Measurements from ENCODE around the gene SLC19A3. TPM values are rescaled to one million over a fixed set of nuclear protein-coding genes. Genes with fewer than 3 reads are reported as not detected.
"Not testable (repeated sequence)": the region's sequence is repeated elsewhere in the genome, so short reads cannot be mapped to it uniquely, and the experiment has no call there.

Gene SLC19A3
- total RNA-seq, 1 experiment from 2014 or later = 1.2 TPM

DNA sequence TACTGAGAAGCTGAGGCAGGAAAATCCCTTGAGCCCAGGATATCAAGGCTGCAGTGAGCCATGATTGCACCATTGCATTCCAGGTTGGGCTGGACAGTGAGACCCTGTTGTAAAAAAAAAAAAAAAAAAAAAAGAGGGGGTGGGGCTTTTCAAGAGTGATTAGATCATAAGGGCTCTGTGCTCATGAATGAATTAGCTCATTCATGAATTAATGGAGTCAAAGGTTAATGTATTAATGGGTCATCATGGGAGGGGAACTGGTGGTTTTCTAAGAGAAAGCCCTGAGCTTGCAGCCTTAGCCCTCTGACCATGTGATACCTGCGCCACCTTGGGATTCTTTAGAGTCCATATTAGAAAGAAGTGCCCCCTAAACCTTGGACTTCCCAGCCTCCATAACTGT is 4.5 kb downstream of the SLC19A3 start:
- no peaks in the 10 kb centered on the region for H3K36me3 ChIP-seq
- H3K4me3 ChIP-seq = no peak overlapping the region
- H3K27me3 ChIP-seq = no peaks in the 10 kb centered on the region
- no peak for DNase-seq
- no peaks in the 10 kb centered on the region for H3K9me3 ChIP-seq

DNA sequence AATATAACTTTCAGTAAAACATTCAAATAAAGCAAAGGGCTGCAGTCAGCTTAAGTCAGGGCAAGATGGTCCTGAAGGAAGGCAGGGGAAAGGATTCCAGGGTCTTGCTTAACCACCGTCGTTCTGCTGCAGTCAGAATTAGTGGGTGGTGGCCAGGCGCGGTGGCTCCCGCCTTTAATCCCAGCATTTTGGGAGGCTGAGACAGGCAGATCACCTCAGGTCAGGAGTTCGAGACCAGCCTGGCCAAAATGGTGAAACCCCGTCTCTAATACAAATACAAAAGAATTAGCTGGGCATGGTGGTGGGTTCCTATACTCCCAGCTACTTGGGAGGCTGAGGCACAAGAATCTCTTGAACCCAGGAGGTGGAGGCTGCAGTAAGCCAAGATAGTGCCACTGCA is 6.8 kb downstream of the SLC19A3 start:
- H3K36me3 ChIP-seq = no peaks in the 10 kb centered on the region
- DNase-seq = no peak
- no peak overlapping the region for H3K4me3 ChIP-seq
- no peaks in the 10 kb centered on the region for H3K9me3 ChIP-seq
- H3K27me3 ChIP-seq = no peaks in the 10 kb centered on the region

DNA sequence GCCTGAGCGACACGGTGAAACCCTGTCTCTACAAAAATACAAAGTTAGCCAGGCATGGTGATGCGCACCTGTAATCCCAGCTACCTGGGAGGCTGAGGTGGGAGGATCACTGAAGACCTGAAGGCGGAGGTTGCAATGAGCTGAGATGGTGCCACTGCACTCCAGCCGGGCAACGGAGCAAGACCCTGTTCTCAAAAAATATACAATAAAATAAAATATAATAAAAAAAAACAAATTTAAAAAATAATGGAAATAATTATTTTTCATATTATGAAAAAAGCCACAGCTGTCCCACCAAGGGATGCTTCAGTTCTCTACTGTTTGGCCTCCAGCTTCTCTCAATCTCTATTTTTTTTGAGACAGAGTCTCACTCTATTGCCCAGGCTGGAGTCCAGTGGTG is 10.4 kb downstream of the SLC19A3 start:
- Histone ChIP-seq H3K36me3 (no peaks in the 10 kb centered on the region), H3K27me3 (no peaks in the 10 kb centered on the region), H3K4me3 (no peak overlapping the region), H3K9me3 (no peaks in the 10 kb centered on the region)
- DNase-seq = no peak

DNA sequence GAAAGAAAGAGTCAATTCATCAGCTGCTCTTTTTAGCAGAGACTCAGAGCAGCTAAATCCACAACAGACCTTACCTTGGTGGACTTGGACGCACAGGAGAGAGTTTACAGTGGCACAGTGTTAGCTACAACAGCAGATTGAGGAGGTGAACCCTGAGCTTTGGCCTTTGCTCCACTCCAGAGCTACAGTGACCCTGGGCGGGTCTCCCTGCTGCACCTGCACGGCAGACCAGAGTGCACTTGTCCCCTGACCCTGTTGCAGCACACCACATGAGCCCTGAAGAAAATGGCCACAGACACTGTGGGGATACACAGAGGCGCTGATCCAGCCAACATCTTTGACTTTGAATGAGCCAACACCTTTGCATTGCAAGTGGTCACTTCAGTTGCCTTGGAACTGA is 11.0 kb downstream of the SLC19A3 start:
- Histone ChIP-seq H3K36me3 (no peaks in the 10 kb centered on the region), H3K4me3 (no peak overlapping the region), H3K9me3 (no peaks in the 10 kb centered on the region), H3K27me3 (no peaks in the 10 kb centered on the region)
- DNase-seq = no peak

DNA sequence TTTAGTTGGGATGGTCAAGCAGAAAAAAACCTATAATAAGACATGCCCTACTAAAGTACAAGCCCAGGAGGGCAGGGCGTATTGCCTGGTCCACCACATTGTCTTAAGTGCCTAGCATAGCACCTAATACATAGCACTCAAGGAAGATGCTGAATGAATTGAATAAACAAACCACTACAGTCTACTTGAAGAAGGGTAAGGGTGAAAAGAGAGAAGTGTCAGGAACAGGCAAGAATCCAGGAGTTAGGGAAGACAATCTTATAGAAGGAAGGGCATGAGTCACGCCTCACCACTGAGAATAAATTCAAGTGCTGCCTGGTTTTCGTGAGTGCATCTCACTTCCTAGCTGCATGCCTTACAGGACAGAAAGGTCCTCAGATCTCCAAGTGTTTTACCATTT is 13.9 kb downstream of the SLC19A3 start:
- H3K4me3 ChIP-seq = no peak overlapping the region
- H3K36me3 ChIP-seq = no peaks in the 10 kb centered on the region
- no peaks in the 10 kb centered on the region for H3K27me3 ChIP-seq
- H3K9me3 ChIP-seq = no peaks in the 10 kb centered on the region
- DNase-seq = peak; percentile 57

DNA sequence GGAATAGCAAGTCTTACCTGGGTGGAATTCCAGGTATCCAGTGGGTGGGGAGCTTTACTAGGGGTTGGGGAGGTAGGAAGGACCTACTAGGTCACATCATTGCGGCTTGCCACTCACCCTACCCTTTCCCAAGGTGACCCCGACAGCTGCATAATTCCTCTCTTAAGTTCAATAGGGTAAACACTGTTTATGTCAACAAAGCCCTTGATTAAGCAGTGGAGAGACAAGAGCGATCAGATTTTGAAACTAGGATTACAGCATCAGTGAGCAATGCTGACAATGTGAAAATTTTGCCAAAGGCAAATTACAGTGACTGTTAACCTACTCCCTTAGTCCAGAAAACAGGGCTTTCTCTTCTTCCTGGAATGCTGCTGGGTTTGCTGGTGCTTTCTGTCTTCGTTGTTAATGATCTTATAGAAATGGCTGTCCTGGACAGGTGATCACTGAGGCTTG is 14.5 kb downstream of the SLC19A3 start:
- Histone ChIP-seq H3K36me3 (no peaks in the 10 kb centered on the region), H3K27me3 (no peaks in the 10 kb centered on the region), H3K4me3 (no peak overlapping the region), H3K9me3 (no peaks in the 10 kb centered on the region)
- peak; percentile 47 for DNase-seq

DNA sequence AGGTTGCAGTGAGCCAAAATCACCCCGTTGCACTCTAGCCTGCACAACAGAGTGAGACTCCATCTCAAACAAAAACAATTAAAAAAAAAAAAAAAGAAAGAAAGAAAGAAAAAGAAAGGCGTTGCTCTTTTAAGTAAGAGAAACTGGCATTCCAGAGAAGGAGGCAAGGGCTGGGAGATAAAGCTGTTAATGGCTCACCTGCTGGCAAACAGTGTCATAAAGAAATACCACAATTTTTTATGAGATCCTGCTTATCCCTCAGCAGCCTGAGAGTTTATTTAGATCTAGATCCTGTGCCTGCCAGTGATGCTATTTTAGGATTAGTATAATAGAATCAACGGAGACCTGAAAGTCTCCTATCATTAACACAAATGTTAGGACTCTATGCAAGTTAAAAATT is 16.3 kb downstream of the SLC19A3 start:
- Histone ChIP-seq H3K4me3 (no peak overlapping the region), H3K27me3 (no peaks in the 10 kb centered on the region), H3K9me3 (no peaks in the 10 kb centered on the region), H3K36me3 (no peaks in the 10 kb centered on the region)
- no peak for DNase-seq

DNA sequence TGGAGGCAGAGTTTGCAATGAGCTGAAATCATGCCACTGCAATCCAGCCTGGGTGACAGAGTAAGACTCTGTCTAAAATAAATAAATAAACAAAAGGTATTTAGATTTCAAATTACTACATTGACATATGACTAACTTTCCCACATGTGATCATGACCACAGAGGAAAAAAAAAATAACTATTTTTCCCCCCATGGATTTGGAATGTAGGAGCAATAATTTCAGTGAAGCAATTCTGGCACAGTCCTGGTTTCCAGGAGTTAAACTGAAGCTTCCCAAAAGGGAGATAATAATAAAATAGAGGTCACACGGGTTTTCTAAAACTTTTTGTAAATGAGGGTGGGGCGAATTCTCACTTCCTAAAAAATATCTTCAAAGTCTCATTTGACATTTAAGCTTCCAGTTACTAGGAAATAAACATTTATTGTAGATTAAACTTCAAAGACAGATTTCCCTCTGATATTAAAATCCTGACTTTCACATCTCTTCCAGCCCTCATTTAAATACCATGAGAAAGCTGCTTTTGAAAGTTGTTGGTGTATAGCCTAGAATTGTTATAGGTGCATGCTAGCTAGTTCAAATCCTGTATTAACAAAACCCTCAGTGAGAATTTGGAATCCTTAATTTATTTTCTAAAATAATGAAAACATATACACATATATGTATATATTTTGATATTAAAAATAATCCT is 20.7 kb downstream of the SLC19A3 start:
- no peak overlapping the region for H3K4me3 ChIP-seq
- H3K27me3 ChIP-seq = no peaks in the 10 kb centered on the region
- DNase-seq = no peak
- no peaks in the 10 kb centered on the region for H3K36me3 ChIP-seq
- H3K9me3 ChIP-seq = 0 out of 2 replicates have a peak, but pooled peaks cover 2% of the 10 kb centered on the region

DNA sequence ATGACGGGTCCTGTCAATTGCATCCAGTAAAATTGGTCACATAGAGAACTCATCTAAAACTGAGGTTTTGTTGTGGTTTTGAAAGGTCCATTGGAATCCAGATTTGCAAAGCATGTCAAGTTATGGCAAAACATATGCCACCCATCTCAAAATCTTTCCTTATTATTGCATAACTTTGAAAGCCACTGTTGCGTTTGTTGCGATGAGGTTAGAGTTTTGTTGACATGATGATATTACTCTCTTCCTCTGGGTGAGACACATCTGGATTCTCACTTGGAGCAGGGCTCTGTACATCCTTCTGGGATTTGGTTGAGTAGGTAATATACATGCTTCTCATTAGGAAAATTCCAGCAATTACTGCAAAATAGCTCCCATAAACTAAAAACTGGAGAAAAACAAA is 30.6 kb downstream of the SLC19A3 start:
- DNase-seq = no peak
- no peak overlapping the region for H3K4me3 ChIP-seq
- no peaks in the 10 kb centered on the region for H3K36me3 ChIP-seq
- H3K9me3 ChIP-seq = no peaks in the 10 kb centered on the region
- no peaks in the 10 kb centered on the region; the same call in 1 of the 2 replicates for H3K27me3 ChIP-seq

DNA sequence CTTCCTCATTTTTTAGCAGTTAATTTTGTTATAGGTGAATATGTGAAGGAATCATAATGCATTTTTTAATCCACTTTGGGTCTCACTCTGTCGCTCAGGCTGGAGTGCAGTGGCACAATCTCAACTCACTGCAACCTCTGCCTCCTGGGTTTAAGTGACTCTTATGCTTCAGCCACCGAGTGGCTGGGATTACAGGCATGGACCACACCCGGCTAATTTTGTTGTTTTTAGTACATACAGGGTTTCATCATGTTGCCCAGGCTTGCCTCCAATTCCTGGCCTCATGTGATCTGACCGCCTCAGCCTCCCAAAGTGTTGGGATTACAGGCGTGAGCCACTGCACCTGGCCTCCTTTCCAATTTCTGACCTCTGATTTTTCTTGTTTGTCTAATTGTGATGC is 33.6 kb downstream of the SLC19A3 start:
- no peak for DNase-seq
- Histone ChIP-seq H3K9me3 (no peaks in the 10 kb centered on the region), H3K4me3 (no peak overlapping the region), H3K36me3 (no peaks in the 10 kb centered on the region), H3K27me3 (no peaks in the 10 kb centered on the region)

DNA sequence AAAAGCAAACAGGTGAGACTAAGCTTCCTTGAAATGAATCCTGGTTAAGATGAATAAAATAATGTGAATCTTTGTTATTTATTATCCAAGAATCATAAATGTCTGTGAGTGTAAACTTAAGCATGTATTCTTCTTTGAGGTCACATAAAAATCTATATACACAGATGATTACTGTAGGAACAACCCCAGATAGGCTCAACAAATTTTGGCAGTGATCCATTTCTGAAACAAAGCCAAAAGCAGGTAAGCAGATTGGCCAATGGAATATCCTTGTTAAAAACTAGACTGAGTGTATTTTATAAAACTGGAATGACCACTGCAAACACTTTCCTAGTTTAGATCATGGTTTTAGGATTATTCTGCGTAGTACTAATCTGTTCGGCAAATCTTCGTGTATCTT is 39.9 kb downstream of the SLC19A3 start:
- Histone ChIP-seq H3K27me3 (no peaks in the 10 kb centered on the region), H3K4me3 (no peak overlapping the region), H3K36me3 (no peaks in the 10 kb centered on the region), H3K9me3 (no peaks in the 10 kb centered on the region)
- no peak for DNase-seq

DNA sequence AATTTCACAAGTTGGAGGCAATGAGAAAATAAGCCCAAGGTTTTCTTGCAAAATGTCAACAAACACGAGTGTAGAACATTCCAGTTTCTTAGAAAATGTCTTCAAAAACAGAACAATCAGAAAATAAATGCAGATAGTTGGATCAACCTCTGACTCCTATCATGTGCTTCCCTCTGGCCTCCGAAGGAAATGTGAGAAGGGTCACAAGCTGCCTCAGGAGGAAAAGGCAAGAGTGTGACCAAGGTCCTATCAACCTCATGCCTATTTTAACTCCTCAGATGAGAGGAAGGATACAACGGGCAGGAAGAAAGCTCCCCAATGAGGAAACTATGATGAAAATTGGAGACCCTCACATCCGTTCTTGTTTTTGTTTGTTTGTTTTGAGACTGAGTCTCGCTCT is 43.3 kb downstream of the SLC19A3 start:
- Histone ChIP-seq H3K36me3 (no peaks in the 10 kb centered on the region), H3K9me3 (no peaks in the 10 kb centered on the region), H3K4me3 (no peak overlapping the region), H3K27me3 (no peaks in the 10 kb centered on the region)
- DNase-seq = no peak

DNA sequence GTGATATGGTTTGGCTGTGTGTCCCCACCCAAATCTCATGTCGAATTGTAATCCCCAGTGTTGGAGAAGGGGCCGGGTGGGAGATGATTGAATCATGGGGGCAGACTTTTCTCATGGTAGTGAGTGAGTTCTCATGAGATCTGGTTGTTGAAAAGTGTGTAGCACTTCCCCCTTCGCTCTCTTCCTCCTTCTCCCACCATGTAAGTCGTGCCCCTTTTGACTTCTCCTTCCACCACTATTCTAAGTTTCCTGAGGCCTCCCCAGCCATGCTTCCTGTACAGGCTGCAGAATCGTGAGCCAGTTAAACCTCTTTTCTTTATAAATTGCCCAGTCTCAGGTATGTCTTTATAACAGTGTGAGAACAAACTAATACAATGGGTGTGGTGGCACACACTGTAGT is 44.2 kb downstream of the SLC19A3 start:
- H3K4me3 ChIP-seq, H3K9me3 ChIP-seq, H3K27me3 ChIP-seq, H3K36me3 ChIP-seq, DNase-seq: not testable (repeated sequence)

DNA sequence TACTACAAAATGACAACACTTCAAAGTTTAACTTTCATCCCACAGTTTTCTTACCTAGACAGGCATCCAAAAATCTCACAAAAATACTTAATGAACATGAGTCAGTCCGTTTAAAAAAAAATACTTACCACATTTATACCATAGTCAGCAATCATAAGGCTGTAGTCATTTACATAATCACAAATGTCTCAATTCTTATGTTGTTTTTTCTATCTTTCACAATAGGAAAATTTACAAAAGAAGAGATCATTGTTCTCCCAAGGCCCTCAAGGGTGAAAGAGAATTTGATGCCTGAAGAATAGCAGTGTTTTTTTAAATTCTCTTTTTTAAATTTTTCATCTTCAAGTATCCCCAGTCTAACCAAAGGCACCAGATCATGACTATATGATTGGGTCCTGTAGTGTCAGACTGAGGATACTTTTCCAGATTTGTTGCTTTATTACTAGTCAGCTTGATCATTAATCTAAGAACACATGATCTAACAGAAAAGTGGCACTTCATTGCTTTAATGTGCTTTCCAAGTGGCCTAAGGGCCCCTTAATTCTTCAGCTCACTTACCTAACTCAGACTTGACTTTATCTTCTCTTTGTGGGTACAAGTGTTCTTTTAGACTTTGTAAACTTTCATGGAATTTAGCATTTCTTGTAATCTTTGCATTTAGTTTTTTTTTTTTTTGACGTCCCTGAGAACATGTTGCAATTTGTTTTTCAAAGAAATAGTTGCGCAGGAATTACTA is 46.5 kb downstream of the SLC19A3 start:
- no peak for DNase-seq
- Histone ChIP-seq H3K27me3 (no peaks in the 10 kb centered on the region), H3K36me3 (no peaks in the 10 kb centered on the region), H3K4me3 (no peak overlapping the region), H3K9me3 (no peaks in the 10 kb centered on the region)

DNA sequence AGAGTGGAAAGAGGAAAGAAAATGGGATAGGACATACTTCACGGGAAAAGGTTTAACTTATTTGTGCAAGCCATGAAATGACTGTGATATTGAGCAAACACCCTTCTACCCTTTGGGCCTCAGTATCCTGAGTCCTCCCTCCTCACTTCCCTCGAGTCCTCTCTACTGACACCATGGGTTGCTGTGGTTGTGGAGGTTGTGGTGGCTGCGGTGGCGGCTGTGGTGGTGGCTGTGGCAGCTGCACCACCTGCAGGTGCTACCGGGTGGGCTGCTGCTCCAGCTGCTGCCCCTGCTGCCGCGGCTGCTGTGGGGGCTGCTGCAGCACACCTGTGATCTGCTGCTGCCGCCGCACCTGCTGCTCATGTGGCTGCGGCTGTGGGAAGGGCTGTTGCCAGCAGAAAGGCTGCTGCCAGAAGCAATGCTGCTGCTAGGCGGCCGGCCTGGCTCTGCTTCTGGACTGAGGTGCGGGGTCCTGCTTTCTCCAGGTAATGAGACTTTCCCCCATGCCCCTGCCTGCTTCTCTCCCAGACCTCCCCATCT is 51.1 kb downstream of the SLC19A3 start, which contains the start of gene SCYGR5:
Gene SCYGR5, plus strand, starts transcription at position 174 of the 540 bp plus-strand sequence. Its CDS starts 0 bp downstream, at position 174.
- not testable (repeated sequence) for H3K36me3 ChIP-seq, H3K27me3 ChIP-seq, H3K4me3 ChIP-seq, DNase-seq, H3K9me3 ChIP-seq

DNA sequence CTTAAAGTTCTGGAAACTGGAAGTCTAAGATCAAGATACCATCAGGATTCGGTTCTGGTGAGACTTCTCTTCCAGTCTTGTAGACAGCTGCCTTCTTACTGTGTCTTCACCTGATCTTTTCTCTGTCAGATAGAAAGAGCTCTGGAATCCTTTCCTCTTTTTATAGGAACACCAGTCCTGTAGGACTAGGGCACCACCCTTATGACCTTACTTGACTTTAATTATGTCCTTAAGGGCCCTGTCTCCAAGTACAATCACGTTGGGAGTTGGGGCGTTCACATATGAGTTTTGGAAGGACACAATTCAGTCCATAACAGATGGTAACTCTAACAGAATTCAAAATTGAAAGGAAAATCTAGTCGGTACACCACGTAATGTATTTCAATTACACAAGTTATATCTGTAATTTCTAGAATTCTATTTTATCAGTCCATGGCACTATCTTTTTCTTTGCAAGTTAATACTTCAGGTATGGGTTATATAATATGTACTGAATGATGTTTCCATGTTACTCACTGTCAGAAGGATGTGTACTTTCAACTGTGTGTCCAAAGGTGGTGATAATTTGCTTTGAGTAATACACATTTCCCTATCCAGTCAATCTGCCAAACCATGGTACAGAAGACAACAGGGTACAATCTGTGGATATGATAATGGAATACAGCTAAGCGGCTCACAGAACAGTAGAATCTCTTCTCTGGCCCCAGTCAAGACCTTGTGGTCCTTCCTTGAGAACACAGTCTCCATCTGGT is 52.5 kb downstream of the SLC19A3 start:
- no peak for DNase-seq
- H3K36me3 ChIP-seq = no peaks in the 10 kb centered on the region

DNA sequence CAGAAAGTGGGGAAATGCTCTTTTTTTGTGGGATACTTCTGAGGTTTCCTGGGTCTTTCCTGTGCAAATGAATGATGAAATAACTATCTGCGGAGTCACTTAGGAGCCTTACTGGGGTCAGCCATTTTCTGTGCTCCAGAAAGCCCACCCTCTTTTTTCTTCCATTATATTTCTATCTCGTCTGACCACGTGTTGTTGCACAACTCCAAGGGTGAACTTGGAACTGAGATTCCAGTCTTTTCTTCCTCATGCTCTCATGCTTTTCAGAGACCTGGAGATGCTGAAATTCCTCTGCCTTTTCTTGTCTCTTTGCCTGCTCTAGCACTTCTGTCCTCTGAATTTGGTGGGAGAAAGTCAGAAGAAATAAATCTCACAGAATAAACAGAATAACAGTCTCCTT is 56.0 kb downstream of the SLC19A3 start:
- no peaks in the 10 kb centered on the region for H3K9me3 ChIP-seq
- no peaks in the 10 kb centered on the region for H3K27me3 ChIP-seq
- H3K4me3 ChIP-seq = no peak overlapping the region
- no peak for DNase-seq
- H3K36me3 ChIP-seq = no peaks in the 10 kb centered on the region

More for the DNA sequence above, 52.5 kb downstream of the SLC19A3 start:
- Histone ChIP-seq H3K9me3 (no peaks in the 10 kb centered on the region), H3K4me3 (no peak overlapping the region), H3K27me3 (no peaks in the 10 kb centered on the region)

Data from MG63 (cell line).